Measurements from ENCODE around the gene EPHB2.

EPHB2 gene

DNA sequence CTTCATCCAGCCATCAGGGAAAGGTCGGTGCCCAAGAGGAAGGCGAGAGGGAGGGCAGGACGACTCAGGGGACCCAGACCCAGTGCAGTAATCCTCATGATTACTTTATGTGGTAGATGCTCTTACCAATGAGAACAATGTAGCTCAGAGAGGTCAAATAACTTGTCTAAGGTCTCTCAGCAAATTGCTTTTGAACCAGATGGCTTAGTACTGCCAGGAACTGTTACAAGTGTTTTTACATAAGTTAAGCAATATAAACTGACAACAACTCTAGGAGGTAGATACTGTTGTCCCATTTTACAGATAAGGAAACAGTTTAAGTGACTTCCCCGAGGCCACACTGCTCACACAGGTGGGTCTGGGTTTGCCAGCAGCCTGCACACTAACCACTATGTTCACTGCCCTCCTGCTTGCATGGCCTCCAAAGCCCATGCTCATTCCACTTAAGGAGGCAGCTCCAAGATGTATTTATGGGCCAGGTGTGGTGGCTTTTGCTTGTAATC is 150.3 kb downstream of the EPHB2 start:
- DNase-seq (no peak), ATAC-seq (no peak)

GRCh38 chr1:22861764-22862440 is 151.3 kb downstream of the EPHB2 start:
- ATAC-seq (no peak), DNase-seq (peak; percentile 19)

GRCh38 chr1:22862752-22863151 is 152.1 kb downstream of the EPHB2 start:
- ATAC-seq (no peak), DNase-seq (no peak)

- DNase-seq (no peak), ATAC-seq (no peak)
Measured at GRCh38 chr1:22863766-22864165, 153.1 kb downstream of the EPHB2 start.

- ATAC-seq (no peak), DNase-seq (no peak)
Measured at GRCh38 chr1:22864886-22865285, 154.2 kb downstream of the EPHB2 start.

- ATAC-seq (no peak), DNase-seq (no peak)
Measured at GRCh38 chr1:22865736-22866135, 155.1 kb downstream of the EPHB2 start.

- DNase-seq (no peak), ATAC-seq (no peak)
Measured at GRCh38 chr1:22866868-22867267, 156.2 kb downstream of the EPHB2 start.

DNA sequence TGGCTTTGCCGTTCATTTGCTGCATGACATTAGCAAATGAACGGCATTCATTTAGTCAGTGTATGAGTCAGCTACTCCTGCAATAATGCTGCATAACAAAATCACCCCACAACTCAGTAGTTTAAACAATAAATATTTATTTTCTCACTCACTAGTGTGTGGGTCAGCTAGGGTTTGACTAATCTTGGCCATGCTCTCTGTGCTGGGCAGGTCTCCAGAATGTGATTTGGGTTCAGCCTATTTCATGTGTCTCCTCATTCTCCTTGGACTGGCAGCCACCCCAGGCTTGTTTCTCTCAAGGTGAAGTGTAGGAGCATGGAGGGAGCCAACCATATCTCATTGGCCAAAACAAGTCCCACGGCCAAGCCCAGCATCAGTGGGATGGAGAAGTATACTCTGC is 157.7 kb downstream of the EPHB2 start:
- no peak for DNase-seq
- no peak for ATAC-seq

GRCh38 chr1:22869325-22869724 is 158.7 kb downstream of the EPHB2 start:
- DNase-seq (no peak), ATAC-seq (no peak)

DNA sequence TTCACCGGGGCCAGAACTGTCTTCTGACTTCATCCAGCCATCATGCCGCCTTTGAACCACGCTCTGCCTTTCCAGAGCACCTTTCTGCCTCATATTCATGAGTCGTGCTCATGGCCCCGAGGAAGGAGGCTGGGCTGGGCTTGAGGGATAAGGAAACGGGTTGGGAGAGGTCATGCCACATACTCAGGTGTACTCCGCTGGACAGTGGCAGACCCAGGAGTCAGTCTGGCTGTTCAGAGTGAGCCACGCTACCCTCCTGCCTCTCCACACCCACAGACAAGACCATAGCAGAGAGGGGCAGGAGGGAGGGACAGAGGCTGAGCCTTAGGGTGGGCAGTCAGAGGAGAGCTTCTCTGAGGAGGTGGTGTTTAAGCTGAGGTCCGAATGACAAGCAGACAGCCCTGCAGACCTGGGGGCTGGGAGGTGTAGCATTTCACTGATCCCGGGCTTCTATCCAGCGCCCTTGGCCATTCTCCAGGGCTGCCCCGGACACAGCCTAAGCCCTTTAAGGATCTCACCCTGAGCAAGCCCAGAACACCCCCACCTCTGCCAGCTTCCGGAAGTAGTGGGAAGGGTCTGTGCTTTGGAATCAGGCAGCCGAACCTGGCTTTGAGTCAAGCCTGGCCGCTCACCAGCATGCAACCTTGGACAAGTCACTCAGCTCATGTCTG is 159.7 kb downstream of the EPHB2 start:
- ATAC-seq (no peak), DNase-seq (no peak)

DNA sequence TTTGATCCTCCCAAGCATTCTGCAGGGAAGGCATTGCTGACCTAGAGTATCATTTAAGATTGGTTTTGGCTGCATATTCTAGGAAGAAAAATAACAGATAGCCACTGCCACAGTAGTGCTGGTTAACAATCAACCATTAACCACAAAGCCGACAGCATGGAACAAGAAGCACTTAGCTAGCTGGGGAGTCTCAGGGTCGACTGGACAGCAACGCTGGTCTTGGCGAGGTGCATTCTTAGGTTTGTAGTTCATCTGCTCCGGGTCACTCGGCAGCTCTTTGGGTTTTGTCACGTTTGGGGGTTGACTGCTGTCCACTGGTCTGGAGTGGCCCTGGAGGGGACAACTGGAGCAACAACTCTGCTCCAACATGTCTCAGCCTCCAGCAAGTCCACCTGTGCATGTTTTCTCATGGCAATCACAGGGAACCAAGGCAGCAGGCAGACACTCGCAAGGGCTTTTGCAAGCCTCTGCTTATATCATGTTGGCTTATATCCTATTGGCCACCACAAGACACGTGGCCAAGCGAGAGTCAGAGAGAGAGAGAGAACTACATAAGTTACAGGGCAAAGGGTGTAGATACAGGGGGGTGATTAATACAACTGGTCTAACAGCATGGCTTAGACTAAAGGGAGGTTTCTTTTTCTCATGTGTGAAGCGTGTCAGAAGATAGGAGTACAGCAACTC is 162.5 kb downstream of the EPHB2 start:
- ATAC-seq (no peak), DNase-seq (no peak)

- ATAC-seq, result no peak
- DNase-seq, result no peak
Measured at GRCh38 chr1:22874785-22875184, 164.1 kb downstream of the EPHB2 start.

GRCh38 chr1:22875241-22875640 is 164.6 kb downstream of the EPHB2 start:
- DNase-seq (no peak), ATAC-seq (no peak)

DNA sequence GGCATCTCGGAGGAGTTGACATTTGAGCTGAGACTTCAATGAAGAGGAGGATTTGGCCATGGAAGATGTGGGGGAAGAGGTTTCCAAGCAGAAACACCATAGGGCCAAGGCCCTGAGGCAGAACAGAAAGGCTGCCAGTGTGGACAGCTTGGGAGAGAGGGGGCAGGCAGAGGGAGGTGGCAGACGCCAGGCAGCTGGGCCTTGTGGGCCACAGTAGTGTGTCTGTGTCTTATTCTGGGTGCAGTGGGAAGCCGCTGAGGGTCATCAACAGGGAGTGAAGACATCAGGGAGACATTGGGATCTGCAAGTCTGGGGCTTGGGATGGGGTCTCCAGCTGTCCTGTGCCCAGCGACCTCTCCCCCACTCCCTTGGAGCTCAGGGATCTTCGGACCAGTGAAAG is 165.2 kb downstream of the EPHB2 start:
- DNase-seq (no peak), ATAC-seq (no peak)

GRCh38 chr1:22876359-22877111 is 165.9 kb downstream of the EPHB2 start:
- ATAC-seq (no peak), DNase-seq (no peak)

GRCh38 chr1:22877112-22877915 is 166.7 kb downstream of the EPHB2 start:
- ATAC-seq, result no peak
- DNase-seq, result no peak

DNA sequence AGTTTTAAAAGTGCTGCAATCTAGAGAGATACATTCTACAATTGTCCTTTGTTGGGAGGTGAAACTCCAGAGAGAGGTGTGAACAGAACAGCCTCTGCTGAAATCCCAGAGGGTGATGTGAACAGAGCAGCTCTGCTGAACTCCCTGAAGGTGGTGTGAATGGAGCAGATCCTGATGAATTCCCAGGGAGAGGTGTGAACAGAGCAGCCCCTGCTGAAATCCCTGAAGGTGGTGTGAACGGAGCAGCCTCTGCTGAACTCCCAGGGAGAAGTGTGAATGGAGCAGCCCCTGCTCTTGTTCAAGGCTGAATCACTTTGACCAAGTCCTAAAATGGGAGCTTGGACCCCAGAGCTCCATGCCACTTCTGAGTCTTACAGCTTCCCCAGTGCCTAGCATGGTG is 167.3 kb downstream of the EPHB2 start:
- ATAC-seq (no peak), DNase-seq (no peak)

DNA sequence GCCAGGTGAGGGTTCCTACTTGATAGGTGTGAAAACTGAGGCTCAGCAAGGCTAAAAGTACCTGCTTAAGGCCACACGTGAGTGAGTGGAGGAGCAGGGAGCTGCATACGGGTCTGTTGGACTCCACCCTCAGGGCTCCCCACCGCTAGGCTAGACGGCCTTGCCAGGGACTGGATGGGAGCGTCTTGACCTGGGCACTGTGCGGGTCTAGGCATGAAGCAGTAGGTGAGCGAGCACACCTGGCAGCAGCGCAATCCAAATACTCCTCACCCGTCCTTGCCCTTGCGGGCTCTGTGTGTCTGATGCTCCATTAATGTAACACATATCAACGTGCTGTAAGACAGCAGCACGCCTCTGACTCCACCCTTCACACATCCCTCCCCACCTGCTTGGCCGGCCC is 168.0 kb downstream of the EPHB2 start:
- ATAC-seq, result no peak
- no peak for DNase-seq

DNA sequence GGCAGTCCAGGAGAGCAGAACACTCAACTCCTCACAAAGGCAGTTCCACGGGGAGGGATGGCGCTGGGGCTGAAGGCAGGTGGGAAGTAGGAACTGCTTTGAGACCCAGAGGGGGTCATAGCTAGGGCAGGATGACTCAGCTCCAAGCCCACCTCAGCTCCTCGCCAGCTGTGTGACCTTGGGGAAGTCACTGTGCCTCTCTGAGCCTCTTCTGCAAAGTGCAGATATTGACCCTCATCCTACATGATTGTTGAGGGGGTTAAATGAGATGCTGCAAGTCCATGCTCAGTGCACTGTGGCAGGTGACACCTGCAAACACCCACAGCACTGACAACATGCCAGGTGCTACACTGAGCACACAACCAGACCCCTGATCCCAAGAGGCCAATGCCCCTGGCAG is 168.8 kb downstream of the EPHB2 start:
- no peak for DNase-seq
- ATAC-seq, result no peak

DNA sequence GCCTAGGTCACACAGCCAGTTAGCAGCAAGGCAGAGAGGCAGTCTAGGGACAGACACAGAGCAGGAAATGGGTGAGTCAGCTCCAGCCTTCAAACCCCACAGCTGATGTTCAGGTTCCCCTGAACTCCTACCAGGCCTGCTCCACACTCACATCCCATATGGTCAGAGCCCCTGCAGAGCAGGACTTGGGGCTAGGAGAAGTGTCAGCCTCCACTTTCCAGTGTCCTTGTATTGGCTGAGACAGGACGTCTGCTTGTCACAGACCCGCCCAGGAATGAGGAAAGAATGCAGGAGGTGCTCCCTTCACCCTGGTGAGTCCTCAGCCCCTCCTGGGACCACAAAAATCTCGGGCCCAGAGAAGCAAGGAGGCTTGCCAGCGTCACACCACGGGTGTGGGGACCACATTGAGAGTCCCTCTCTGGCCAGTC is 169.5 kb downstream of the EPHB2 start:
- ATAC-seq (no peak), DNase-seq (no peak)

DNA sequence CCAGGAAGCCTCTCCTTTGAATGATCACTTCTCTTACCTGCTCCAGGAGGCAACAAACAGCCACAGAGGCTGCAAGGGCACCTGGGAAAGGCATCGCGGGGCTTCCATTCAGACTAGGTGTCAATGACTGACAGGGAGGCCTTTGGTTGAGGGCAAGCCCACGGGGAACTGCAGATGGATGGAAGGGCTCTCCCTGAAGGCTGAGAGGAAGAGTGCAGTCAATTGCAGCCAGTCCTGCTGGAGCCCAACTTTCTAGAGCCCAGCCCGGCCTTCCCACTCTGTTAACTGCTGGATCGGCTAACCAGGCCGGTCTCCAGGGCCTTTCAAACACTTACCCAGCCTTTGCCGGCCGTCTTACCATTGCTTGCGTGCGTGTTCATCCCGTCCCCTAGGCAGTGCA is 172.8 kb downstream of the EPHB2 start:
- no peak for ATAC-seq
- DNase-seq, result no peak
